ENCODE results near the gene DCDC2B. TPM values are rescaled to one million over a fixed set of nuclear protein-coding genes. Genes with fewer than 3 reads are reported as not detected.
A peak's percentile ranks its signal among the peaks of the same experiment; 100 is the strongest.
"Not testable (repeated sequence)": the region's sequence is repeated elsewhere in the genome, so short reads cannot be mapped to it uniquely, and the experiment has no call there.

Gene DCDC2B
- total RNA-seq, 2 experiments from 2014 or later = 0.14 TPM; not detected in 1

- POLR2A ChIA-PET = interaction anchor here (1.3 to 21.2 kb wide), 7 partner anchors 6 to 79 kb away, joined by 3 to 543 read pairs (median 16); partner anchors contain the start of genes FAM167B, HDAC1, LCK and MARCKSL1
- peak overlapping the region; percentile 92 for H3K4me3 Mint-ChIP-seq
- peak overlapping the region; percentile 18 to 94 for H3K27ac ChIP-seq (ENCODE audit: low read depth in 1 of 2, low read length in 2 of 2)
- peaks cover 54% of the 10 kb centered on the region for H3K4me1 Mint-ChIP-seq (ENCODE audit: low read depth)
- ATAC-seq (ENCODE audit: poor library complexity) = peak; percentile 22
- no peaks in the 10 kb centered on the region for H3K9me3 ChIP-seq (ENCODE audit: control insufficient read depth in 1 of 2, insufficient read depth in 1 of 2, low read length in 2 of 2)
- H3K27me3 Mint-ChIP-seq = no peaks in the 10 kb centered on the region
- H3K4me3 ChIP-seq (ENCODE audit: low read length) = peak overlapping the region; percentile 71
- no peak for TF ChIP-seq CTCF (IDR thresholded peaks at IDR 0.05)
- DNase-seq = peak in 2 of 14 experiments; percentile 47 to 52
- peaks cover 30% of the 10 kb centered on the region for H3K36me3 ChIP-seq (ENCODE audit: insufficient read depth, low read length)
- H3K9me3 Mint-ChIP-seq = no peaks in the 10 kb centered on the region
- peaks cover 83% of the 10 kb centered on the region for H3K4me1 ChIP-seq (ENCODE audit: insufficient read depth, low read length)
- peak overlapping the region; percentile 99 for H3K27ac Mint-ChIP-seq
- peaks cover 65% of the 10 kb centered on the region for H3K36me3 Mint-ChIP-seq (ENCODE audit: low read depth)
- intact Hi-C loops (cut with DNase I, micrococcal nuclease) = no loop called here
- CTCF ChIA-PET = interaction anchor here (1.5 to 7.5 kb wide), 4 partner anchors 8 to 41 kb away, joined by 3 to 40 read pairs (median 14); no protein-coding TSS in a partner anchor
- H3K27me3 ChIP-seq (ENCODE audit: control insufficient read depth in 1 of 2, insufficient read depth in 2 of 2, low read length in 2 of 2) = no peaks in the 10 kb centered on the region
Observed at GRCh38 chr1:32256473-32257226, 47.8 kb downstream of the DCDC2B start.

GRCh38 chr1:32257227-32257508, 48.3 kb downstream of the DCDC2B start:
- Histone ChIP-seq H3K27me3 (ENCODE audit: control insufficient read depth in 1 of 2, insufficient read depth in 2 of 2, low read length in 2 of 2) (no peaks in the 10 kb centered on the region), H3K27ac (ENCODE audit: low read depth in 1 of 2, low read length in 2 of 2) (peak overlapping the region; percentile 18 to 94), H3K36me3 (ENCODE audit: insufficient read depth, low read length) (peaks cover 34% of the 10 kb centered on the region), H3K4me1 (ENCODE audit: insufficient read depth, low read length) (peaks cover 86% of the 10 kb centered on the region), H3K4me3 (ENCODE audit: low read length) (peak overlapping the region; percentile 71), H3K9me3 (ENCODE audit: control insufficient read depth in 1 of 2, insufficient read depth in 1 of 2, low read length in 2 of 2) (no peaks in the 10 kb centered on the region)
- H3K36me3 Mint-ChIP-seq (ENCODE audit: low read depth) = peaks cover 60% of the 10 kb centered on the region
- H3K27me3 Mint-ChIP-seq = no peaks in the 10 kb centered on the region
- no peak for TF ChIP-seq CTCF (IDR thresholded peaks at IDR 0.05)
- peaks cover 54% of the 10 kb centered on the region for H3K4me1 Mint-ChIP-seq (ENCODE audit: low read depth)
- no peaks in the 10 kb centered on the region for H3K9me3 Mint-ChIP-seq
- ChIA-PET POLR2A (interaction anchor here (3.0 to 21.2 kb wide), 6 partner anchors 5 to 79 kb away, joined by 10 to 543 read pairs (median 96); partner anchors contain the start of genes FAM167B, HDAC1, LCK and MARCKSL1), CTCF (interaction anchor here (1.5 to 7.5 kb wide), 4 partner anchors 8 to 41 kb away, joined by 3 to 40 read pairs (median 14); no protein-coding TSS in a partner anchor)
- intact Hi-C loops (cut with DNase I, micrococcal nuclease) = no loop called here
- H3K27ac Mint-ChIP-seq = peak overlapping the region; percentile 99
- H3K4me3 Mint-ChIP-seq = peak overlapping the region; percentile 92
- ATAC-seq (ENCODE audit: poor library complexity) (no peak), DNase-seq (no peak)

- not testable (repeated sequence) for H3K27me3 ChIP-seq (ENCODE audit: control insufficient read depth in 1 of 2, insufficient read depth in 2 of 2, low read length in 2 of 2); ATAC-seq (ENCODE audit: poor library complexity); DNase-seq; H3K4me3 ChIP-seq (ENCODE audit: low read length); H3K27me3 Mint-ChIP-seq; H3K9me3 ChIP-seq (ENCODE audit: control insufficient read depth in 1 of 2, insufficient read depth in 1 of 2, low read length in 2 of 2); H3K9me3 Mint-ChIP-seq; H3K4me3 Mint-ChIP-seq
- POLR2A ChIA-PET = interaction anchor here (0.9 to 20.9 kb wide), 5 partner anchors 11 to 73 kb away, joined by 3 to 543 read pairs (median 4); partner anchors contain the start of genes FAM167B, LCK and MARCKSL1
- H3K27ac ChIP-seq (ENCODE audit: low read depth in 1 of 2, low read length in 2 of 2) = peak overlapping the region; percentile 40 to 69
- peaks cover 42% of the 10 kb centered on the region for H3K36me3 Mint-ChIP-seq (ENCODE audit: low read depth)
- peak overlapping the region; percentile 88 for H3K27ac Mint-ChIP-seq
- intact Hi-C loops (cut with DNase I, micrococcal nuclease) = loop anchor here (1.0 to 5.0 kb wide), 2 partner anchors 13 to 69 kb away; no protein-coding TSS in a partner anchor
- CTCF ChIA-PET = interaction anchor here (1.8 to 7.5 kb wide), 2 partner anchors 14 to 23 kb away, joined by 8 to 40 read pairs; no protein-coding TSS in a partner anchor
- peaks cover 96% of the 10 kb centered on the region for H3K4me1 ChIP-seq (ENCODE audit: insufficient read depth, low read length)
- H3K4me1 Mint-ChIP-seq (ENCODE audit: low read depth) = peaks cover 51% of the 10 kb centered on the region
- peaks cover 52% of the 10 kb centered on the region for H3K36me3 ChIP-seq (ENCODE audit: insufficient read depth, low read length)
Observed at GRCh38 chr1:32263236-32263593, 54.3 kb downstream of the DCDC2B start.

Data from CD4-positive, alpha-beta T cell (primary cell).